IMR-90 (cell line): ENCODE measurements around the gene ABL2. TPM values are rescaled to one million over a fixed set of nuclear protein-coding genes. Genes with fewer than 3 reads are reported as not detected.
"Not testable (repeated sequence)": the region's sequence is repeated elsewhere in the genome, so short reads cannot be mapped to it uniquely, and the experiment has no call there.

Experiments used
- ATAC-seq: fragments of 200-7000 bp; cut with Tn5 transposase; 2 replicates; pipeline ENCODE4 v1.9.1; 2020; ENCODE audit warnings: low read depth, mild to moderate bottlenecking, moderate library complexity
- BruUV-seq: library from RNA; stranded (reverse); fragments of 400-500 nt; replicated peaks from 2 replicates; lab custom pipeline; 2021; lab: Mats Ljungman, UMichigan
- CTCF ChIA-PET: fragments of 300-600 bp; formaldehyde crosslinking; extraction: SDS; loops from one replicate; lab custom pipeline; 2021; ENCODE audit warnings: antibody characterized with exemption; lab: Yijun Ruan, JAX
- POLR2A ChIA-PET: fragments of 300-600 bp; sonication (Branson Sonifier 250); formaldehyde crosslinking; loops from one replicate; lab custom pipeline; 2022; ENCODE audit warnings: antibody characterized with exemption; ENCODE audit not compliant: unreplicated experiment; lab: Charles Lee
- DNase-seq: peaks from one replicate; pipeline ENCODE4 v3.0.0; 2013
- H2AFZ ChIP-seq: replicated peaks from 2 replicates; pipeline ENCODE3; 2013; ENCODE audit warnings: low read length, mild to moderate bottlenecking; ENCODE audit not compliant: poor library complexity
- H2AK5ac ChIP-seq: 2 replicates; pipeline ENCODE4 v1.6.1; 2013; ENCODE audit warnings: low read depth, low read length, inconsistent platforms
- H2AK9ac ChIP-seq: replicated peaks from 2 replicates; pipeline ENCODE3; 2013; ENCODE audit warnings: mild to moderate bottlenecking, low read depth, low read length, moderate library complexity; ENCODE audit not compliant: poor library complexity
- H2BK120ac ChIP-seq: 2 replicates; pipeline ENCODE4 v1.6.1; 2013; ENCODE audit warnings: low read depth, low read length, inconsistent platforms
- H2BK15ac ChIP-seq: 3 replicates; pipeline ENCODE4 v1.6.1; 2013; ENCODE audit warnings: low read depth, low read length, inconsistent platforms
- H2BK20ac ChIP-seq: 2 replicates; pipeline ENCODE4 v1.6.1; 2013; ENCODE audit warnings: low read depth, mild to moderate bottlenecking, inconsistent platforms, low read length, moderate library complexity
- H2BK5ac ChIP-seq: 2 replicates; pipeline ENCODE4 v1.6.1; 2013; ENCODE audit warnings: mild to moderate bottlenecking, low read depth, low read length, inconsistent platforms; ENCODE audit not compliant: poor library complexity, severe bottlenecking
- H3K14ac ChIP-seq: replicated peaks from 2 replicates; pipeline ENCODE4 v1.6.1; 2013; ENCODE audit warnings: low read depth, low read length, inconsistent platforms
- H3K18ac ChIP-seq: 2 replicates; pipeline ENCODE4 v1.6.1; 2013; ENCODE audit warnings: low read depth, low read length, control low read depth
- H3K23ac ChIP-seq: 2 replicates; pipeline ENCODE4 v1.6.1; 2013; ENCODE audit warnings: low read depth, low read length, inconsistent platforms
- H3K27ac ChIP-seq: 2 replicates; pipeline ENCODE4 v1.5.1; 2013; ENCODE audit warnings: mild to moderate bottlenecking, control low read depth, low read length; ENCODE audit not compliant: insufficient read depth
- H3K27me3 ChIP-seq: 2 replicates; pipeline ENCODE4 v1.6.1; 2013; ENCODE audit warnings: low read length; ENCODE audit not compliant: control insufficient read depth, insufficient read depth
- H3K36me3 ChIP-seq: 2 replicates; pipeline ENCODE4 v1.6.1; 2013; ENCODE audit warnings: low read length, mixed read lengths; ENCODE audit not compliant: control insufficient read depth, insufficient read depth
- H3K4ac ChIP-seq: 2 replicates; pipeline ENCODE4 v1.6.1; 2013; ENCODE audit warnings: low read depth, low read length, inconsistent platforms
- H3K4me1 ChIP-seq: 2 replicates; pipeline ENCODE4 v1.6.1; 2013; ENCODE audit warnings: low read length, mixed read lengths; ENCODE audit not compliant: control insufficient read depth, insufficient read depth
- H3K4me2 ChIP-seq: 2 replicates; pipeline ENCODE4 v1.6.1; 2013; ENCODE audit warnings: low read depth, mild to moderate bottlenecking, control low read depth, low read length, moderate library complexity
- H3K4me3 ChIP-seq: 2 replicates; pipeline ENCODE4 v1.5.1; 2013; ENCODE audit warnings: low read depth, mild to moderate bottlenecking, control low read depth, low read length, moderate library complexity; ENCODE audit not compliant: insufficient read depth
- H3K56ac ChIP-seq: 2 replicates; pipeline ENCODE4 v1.6.1; 2013; ENCODE audit warnings: low read length, inconsistent platforms; ENCODE audit not compliant: insufficient read depth; ENCODE audit errors: extremely low read depth
- H3K79me1 ChIP-seq, 2 experiments: 2 replicates each; pipeline ENCODE4 v1.6.1; 2013; ENCODE audit warnings: low read length in 2 of 2, inconsistent platforms in 1 of 2, low read depth in 1 of 2
- H3K9ac ChIP-seq: 2 replicates; pipeline ENCODE4 v1.6.1; 2013; ENCODE audit warnings: low read depth, low read length, control low read depth
- H3K9me1 ChIP-seq: 2 replicates; pipeline ENCODE4 v1.6.1; 2013; ENCODE audit warnings: low read length, inconsistent platforms; ENCODE audit not compliant: insufficient read depth
- H3K9me3 ChIP-seq: 2 replicates; pipeline ENCODE4 v1.6.1; 2013; ENCODE audit warnings: low read length; ENCODE audit not compliant: control insufficient read depth, insufficient read depth
- H4K20me1 ChIP-seq: 2 replicates; pipeline ENCODE4 v1.6.1; 2013; ENCODE audit warnings: low read length, inconsistent platforms; ENCODE audit not compliant: insufficient read depth
- H4K5ac ChIP-seq: 2 replicates; pipeline ENCODE4 v1.6.1; 2013; ENCODE audit warnings: mild to moderate bottlenecking, low read depth, low read length, control low read depth
- H4K8ac ChIP-seq, 2 experiments: 2 replicates each; pipeline ENCODE4 v1.6.1; 2013; ENCODE audit warnings: low read depth in 2 of 2, low read length in 2 of 2, control low read depth in 1 of 2, inconsistent platforms in 1 of 2
- H4K91ac ChIP-seq: 2 replicates; pipeline ENCODE4 v1.6.1; 2013; ENCODE audit warnings: low read depth, low read length, inconsistent platforms; ENCODE audit not compliant: insufficient read depth
- WGBS, 2 experiments: methylation state at CpG; one replicate each; pipeline versions ENCODE4 v1.1.5 to v1.1.7; 2013; ENCODE audit warnings: missing lambda C conversion rate in 2 of 2; ENCODE audit not compliant: insufficient read length in 1 of 2; ENCODE audit errors: extremely low coverage in 2 of 2; 5-methylcytosine and 5-hydroxymethylcytosine counted together
- dilution Hi-C: fragments of 300-500 bp; cut with HindIII; formaldehyde crosslinking; loops from one replicate; pipeline ENCODE4 v1.14.3; 2018; ENCODE audit warnings: low sequenced_read_pairs; ENCODE audit not compliant: unreplicated experiment
- in situ Hi-C: fragments of 300-500 bp; cut with MboI; formaldehyde crosslinking; loops from 3 replicates; pipeline ENCODE4 v1.14.3; 2019; ENCODE audit warnings: low sequenced_read_pairs, inconsistent platforms, mixed read lengths
- intact Hi-C: fragments of 100-400 bp; cut with micrococcal nuclease; formaldehyde crosslinking; loops from 2 replicates; pipeline ENCODE4 v1.10.0; 2022
- polyA plus RNA-seq, 3 experiments: library from polyadenylated mRNA; depleted of rRNA; stranded (reverse); fragments of >200 nt; gene quantifications; 2 replicates each; pipeline ENCODE4 v1.2.3, GENCODE V29; 2012; ENCODE audit warnings: low replicate concordance in 1 of 3
- total RNA-seq: library from RNA; depleted of rRNA; stranded (reverse); fragments of >200 nt; gene quantifications from 2 replicates; pipeline ENCODE4 v1.2.3, GENCODE V29; 2012

ABL2 gene
- total and polyA plus RNA-seq, 2 of the 4 experiments (the other 2 are of a cell fraction), result 9.7 to 110 TPM

DNA sequence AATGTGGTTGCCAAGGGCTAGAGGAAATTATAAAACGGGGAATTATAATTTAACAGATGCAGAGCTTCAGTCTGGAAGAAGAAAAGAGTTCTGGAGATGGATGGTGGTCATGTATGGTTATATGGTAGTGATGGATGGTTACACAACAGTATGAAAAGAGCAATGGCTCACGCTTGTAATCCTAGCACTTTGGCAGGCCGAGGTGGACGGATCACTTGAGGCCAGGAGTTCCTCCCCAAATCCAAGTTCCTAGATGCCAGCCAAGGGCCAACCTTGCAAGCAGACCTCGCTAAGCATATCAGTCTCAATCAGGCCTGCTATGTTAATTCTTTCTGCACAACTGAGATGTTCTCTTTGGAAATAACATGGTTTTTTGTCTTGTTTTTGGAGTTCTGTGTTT is 33.6 kb downstream of the ABL2 start:
- H2AK9ac ChIP-seq, H3K9ac ChIP-seq, H2BK15ac ChIP-seq, H3K56ac ChIP-seq, H4K8ac ChIP-seq, H2BK120ac ChIP-seq, DNase-seq, H3K18ac ChIP-seq, H3K23ac ChIP-seq, H4K5ac ChIP-seq, H4K91ac ChIP-seq, CTCF ChIA-PET, H3K27ac ChIP-seq, H3K36me3 ChIP-seq, H3K14ac ChIP-seq, dilution Hi-C loops, intact Hi-C loops, H2AK5ac ChIP-seq, H2BK5ac ChIP-seq, H3K9me3 ChIP-seq, H3K4me2 ChIP-seq, H2BK20ac ChIP-seq, H3K27me3 ChIP-seq, H2AFZ ChIP-seq, POLR2A ChIA-PET, BruUV-seq, H4K20me1 ChIP-seq, ATAC-seq, H3K9me1 ChIP-seq, H3K4me1 ChIP-seq, H3K4ac ChIP-seq, H3K4me3 ChIP-seq: not testable (repeated sequence)
- in situ Hi-C loops, result loop anchor here (5.0 kb wide), 1 partner anchor 74 kb away; no protein-coding TSS in a partner anchor
- H3K79me1 ChIP-seq, result peaks cover 10 to 30% of the 10 kb centered on the region in 2 experiments; a peak in 3 of 4 replicates
- 100% methylated on average over 2 of the region's 5 CpGs; no CpG with 5 or more reads in 1 of the 2 experiments for WGBS, 2 experiments
